ENCODE measurements around the gene RBCK1.

DNA sequence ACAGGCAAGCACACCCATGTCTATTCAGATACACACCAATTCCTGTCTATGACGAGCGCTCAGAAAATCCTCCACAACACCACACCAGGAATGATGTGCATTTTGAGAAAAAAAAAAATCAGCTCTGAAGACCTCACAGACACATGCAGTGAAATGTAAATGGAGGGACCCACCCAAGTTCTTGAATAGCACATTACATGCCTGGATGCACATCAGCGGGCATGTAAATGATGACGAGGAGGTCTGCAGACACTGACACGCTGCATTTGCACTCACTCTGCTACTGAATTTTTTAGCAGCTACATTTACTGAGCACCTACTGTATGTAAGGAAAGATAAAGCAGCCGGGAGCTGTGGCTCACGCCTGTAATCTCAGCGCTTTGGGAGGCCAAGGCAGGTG is 46.5 kb upstream of the RBCK1 start:
- TF ChIP-seq, protein P1, sequence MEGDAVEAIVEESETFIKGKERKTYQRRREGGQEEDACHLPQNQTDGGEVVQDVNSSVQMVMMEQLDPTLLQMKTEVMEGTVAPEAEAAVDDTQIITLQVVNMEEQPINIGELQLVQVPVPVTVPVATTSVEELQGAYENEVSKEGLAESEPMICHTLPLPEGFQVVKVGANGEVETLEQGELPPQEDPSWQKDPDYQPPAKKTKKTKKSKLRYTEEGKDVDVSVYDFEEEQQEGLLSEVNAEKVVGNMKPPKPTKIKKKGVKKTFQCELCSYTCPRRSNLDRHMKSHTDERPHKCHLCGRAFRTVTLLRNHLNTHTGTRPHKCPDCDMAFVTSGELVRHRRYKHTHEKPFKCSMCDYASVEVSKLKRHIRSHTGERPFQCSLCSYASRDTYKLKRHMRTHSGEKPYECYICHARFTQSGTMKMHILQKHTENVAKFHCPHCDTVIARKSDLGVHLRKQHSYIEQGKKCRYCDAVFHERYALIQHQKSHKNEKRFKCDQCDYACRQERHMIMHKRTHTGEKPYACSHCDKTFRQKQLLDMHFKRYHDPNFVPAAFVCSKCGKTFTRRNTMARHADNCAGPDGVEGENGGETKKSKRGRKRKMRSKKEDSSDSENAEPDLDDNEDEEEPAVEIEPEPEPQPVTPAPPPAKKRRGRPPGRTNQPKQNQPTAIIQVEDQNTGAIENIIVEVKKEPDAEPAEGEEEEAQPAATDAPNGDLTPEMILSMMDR (IDR thresholded peaks at IDR 0.05) = no peak
- TF ChIP-seq POLR2A (IDR thresholded peaks at IDR 0.05) = no peak

All from vagina (tissue), 2 donors.